D721Med (cell line): ENCODE data around the gene SULT4A1.

Experiments used
- DNase-seq: peaks from one replicate; pipeline ENCODE4 v3.0.0; 2011; ENCODE audit warnings: low spot score; ENCODE audit not compliant: insufficient read length
- FAIRE-seq: peaks from 2 replicates; lab custom pipeline; 2011; peaks lifted over from hg19 to GRCh38; lab: Jason Lieb, UNC
- CTCF ChIP-seq: IDR thresholded peaks from 2 replicates; pipeline ENCODE4 v1.5.1; 2012; ENCODE audit warnings: mild to moderate bottlenecking, control low read depth; ENCODE audit not compliant: insufficient read depth; ENCODE audit errors: missing control alignments

Gene SULT4A1

DNA sequence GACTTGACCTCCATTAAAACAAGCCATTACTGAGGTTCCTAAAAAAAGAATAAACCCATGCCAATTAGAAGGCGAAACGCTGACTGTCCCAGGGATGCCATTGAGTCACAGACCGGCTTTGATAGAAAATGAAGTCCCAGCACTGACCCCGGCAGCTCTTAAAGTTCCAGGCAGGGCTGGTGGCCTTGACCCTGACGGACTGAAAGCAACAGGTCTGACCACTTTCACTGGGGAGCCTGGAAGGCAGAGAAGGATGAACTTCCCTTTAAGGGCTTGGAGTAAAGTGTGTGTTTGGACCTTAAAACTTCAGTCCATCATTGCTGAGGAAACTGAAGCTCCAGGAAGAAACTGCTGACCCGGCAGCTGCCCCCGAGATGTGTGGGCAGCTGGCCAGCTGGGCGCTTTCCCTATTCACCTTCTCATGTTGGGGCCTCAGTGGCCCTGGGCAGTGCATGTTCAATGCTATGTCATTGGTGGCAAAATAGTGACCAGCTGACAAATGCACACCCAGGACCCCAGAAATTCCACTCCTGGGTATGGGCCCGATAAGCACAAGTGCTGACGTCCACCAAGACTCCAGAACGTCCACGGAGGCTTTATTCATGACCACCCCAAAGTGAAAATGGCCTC is 31.3 kb downstream of the SULT4A1 start:
- no peak for TF ChIP-seq CTCF
- FAIRE-seq (no peak), DNase-seq (no peak)

- no peak for DNase-seq
- no peak for TF ChIP-seq CTCF
Measured at GRCh38 chr22:43829904-43830851, 32.1 kb downstream of the SULT4A1 start.

GRCh38 chr22:43828998-43829782 is 33.1 kb downstream of the SULT4A1 start:
- DNase-seq: no peak
- no peak for FAIRE-seq
- no peak for TF ChIP-seq CTCF

More at GRCh38 chr22:43829904-43830851, 32.1 kb downstream of the SULT4A1 start:
- FAIRE-seq: no peak

DNA sequence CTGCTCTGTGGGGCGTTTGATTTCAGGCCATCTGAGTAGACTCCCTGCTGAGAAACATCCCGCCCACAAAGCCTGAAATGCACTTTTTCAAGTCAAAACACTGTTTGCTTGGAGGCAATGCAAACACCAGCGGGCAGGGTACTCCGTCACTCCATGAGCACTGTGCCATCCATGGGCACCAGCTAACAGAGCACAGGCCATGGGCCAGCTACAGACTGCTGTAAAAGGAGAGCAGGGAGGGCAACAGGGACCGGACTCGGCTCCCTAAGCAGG is 33.7 kb downstream of the SULT4A1 start:
- TF ChIP-seq CTCF: no peak
- DNase-seq (no peak), FAIRE-seq (no peak)

DNA sequence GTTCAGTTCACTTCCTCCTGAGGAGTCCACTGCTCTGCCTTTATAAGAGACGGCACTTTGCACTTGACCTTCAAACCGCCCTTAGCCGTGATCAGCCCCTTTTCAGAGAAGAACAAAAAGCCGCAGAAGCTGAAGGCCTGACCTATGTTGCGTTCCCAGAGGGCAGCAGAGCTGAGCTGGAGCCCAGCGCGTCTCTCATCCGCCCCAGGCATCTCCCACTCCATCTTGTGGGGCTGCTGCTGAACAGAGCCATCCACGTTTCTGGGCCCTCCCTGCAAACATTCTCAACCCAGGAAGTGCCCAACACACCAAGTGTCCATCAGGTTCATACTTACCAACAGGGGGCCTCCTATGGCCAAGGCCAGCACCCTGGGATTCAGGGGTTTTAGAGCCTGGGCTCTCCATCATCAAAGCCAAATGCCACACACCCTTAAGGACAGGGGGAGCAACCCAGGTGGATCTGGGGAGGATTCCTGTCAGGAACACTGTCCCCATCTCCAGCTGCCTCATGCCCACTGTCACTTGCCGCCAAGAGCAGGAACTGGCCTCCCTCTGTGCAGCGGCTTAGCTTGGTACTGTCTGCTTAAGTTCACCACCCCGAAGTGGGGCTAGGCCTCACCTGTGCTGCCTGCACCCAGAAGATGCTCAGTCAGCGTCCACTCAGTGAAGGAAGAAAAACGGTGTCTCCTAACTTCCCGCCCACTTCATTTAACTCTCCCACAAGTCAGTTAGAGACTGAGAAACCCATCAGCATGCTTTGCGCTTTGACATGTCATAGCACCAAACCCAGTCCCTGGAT is 34.2 kb downstream of the SULT4A1 start:
- TF ChIP-seq CTCF: no peak
- no peak for DNase-seq
- FAIRE-seq: no peak

DNA sequence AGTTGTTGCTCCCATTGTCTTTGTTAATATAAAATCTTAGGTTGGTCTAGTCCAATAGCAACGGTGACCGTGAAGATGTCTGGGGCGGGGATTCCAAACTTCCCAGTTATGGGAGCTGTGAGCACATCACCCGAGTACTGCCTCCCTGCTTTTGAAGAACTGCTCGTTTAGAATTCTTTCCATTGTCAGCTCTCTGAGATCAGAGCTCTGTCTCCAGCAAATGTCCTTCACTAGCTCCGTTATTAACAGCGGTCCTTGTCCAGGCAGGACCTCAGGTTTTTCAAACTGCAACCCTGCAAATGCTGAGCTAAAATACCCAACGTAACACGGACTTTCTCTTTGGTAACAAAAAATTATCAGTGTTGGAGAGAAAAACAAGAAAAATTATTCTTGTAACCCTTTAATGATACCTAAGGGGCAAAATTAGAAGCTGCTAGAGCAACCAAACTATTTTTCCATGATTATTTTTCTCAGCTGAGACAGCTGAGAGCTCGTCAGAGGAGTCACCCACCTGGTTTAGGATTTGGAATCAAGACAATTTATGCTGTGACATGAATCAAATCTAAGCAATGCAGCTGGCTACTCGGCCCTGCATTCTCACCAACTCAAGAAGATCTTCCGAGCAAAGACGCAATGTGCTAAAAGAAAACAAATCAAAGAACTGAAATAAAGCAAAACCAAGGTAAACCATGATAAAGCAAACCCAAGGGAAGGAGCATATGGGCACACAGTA is 35.1 kb downstream of the SULT4A1 start:
- TF ChIP-seq CTCF: no peak
- DNase-seq (no peak), FAIRE-seq (no peak)
